GM12892 (cell line): ENCODE measurements around the gene EPHA8.

Source experiments
- POLR2A ChIP-seq: IDR thresholded peaks from 2 replicates; pipeline ENCODE4 v1.6.1; 2011; ENCODE audit warnings: low read depth, low read length, control low read depth
- POLR2AphosphoS5 ChIP-seq: IDR thresholded peaks from 2 replicates; pipeline ENCODE4 v1.6.1; 2011; ENCODE audit warnings: low read depth, low read length, control low read depth
- TAF1 ChIP-seq: IDR thresholded peaks from 2 replicates; pipeline ENCODE4 v1.6.1; 2011; ENCODE audit warnings: low read depth, mild to moderate bottlenecking, control low read depth, low read length, borderline replicate concordance

DNA sequence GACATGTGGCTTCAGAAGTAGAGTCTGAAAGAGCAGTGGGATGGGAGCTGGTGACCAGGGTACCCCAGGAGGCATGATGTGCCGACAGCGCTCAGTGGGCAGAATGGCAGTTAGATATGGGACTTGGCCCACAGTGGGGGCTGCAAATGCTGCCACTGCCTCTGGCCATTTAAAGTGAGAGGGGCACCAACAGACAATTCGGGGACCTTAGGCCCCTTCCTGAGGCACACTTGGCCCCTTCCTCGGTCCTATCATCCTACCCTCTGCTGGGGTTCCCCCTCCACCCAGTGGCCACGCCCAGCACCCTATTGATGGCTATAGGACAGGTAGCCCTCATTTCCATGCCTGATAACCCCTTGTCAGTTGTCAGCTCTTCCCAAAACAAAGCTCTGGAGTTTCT is 36.6 kb upstream of the EPHA8 start:
- no peak for TF ChIP-seq TAF1
- no peak for TF ChIP-seq POLR2A
- TF ChIP-seq POLR2AphosphoS5, result no peak
